HEK293 (cell line): ENCODE data around the gene SMKR1.

Source experiments
- CTCF ChIP-seq: fragments of 450-650 bp; formaldehyde crosslinking; IDR thresholded peaks from 2 replicates; pipeline ENCODE4 v1.5.1; 2016; ENCODE audit warnings: missing biosample characterization, missing genetic modification characterization
- ZBTB17 ChIP-seq: fragments of 450-650 bp; formaldehyde crosslinking; IDR thresholded peaks from 2 replicates; pipeline ENCODE4 v1.5.1; 2016; ENCODE audit warnings: missing biosample characterization, missing genetic modification characterization

- no peak for TF ChIP-seq ZBTB17 (tag by site-specific recombination)
- TF ChIP-seq CTCF (tag by site-specific recombination), result no peak
These were observed 17.1 kb downstream of the SMKR1 start for GRCh38 chr7:129519464-129519863.
